Tibial artery (tissue), 4 donors: ENCODE data around the gene DGCR2.

ENCODE experiments used
- DNase-seq, 2 donors: peaks; one replicate each; pipeline ENCODE4 v3.0.0-alpha.2; 2019
- H3K27ac ChIP-seq, 2 donors: fragments of 200-600 bp; sonication (generic) in 1 of 2; 1 replicate in 1 of 2; 2 replicates in 1 of 2; pipeline ENCODE4 v1.5.1; 2018 to 2019; ENCODE audit warnings: mild to moderate bottlenecking in 1 of 2
- H3K27me3 ChIP-seq, 2 donors: fragments of 200-600 bp; sonication (generic) in 1 of 2; one replicate each; pipeline versions ENCODE4 v1.5.1 to v1.6.0; 2016 to 2019
- H3K36me3 ChIP-seq, 3 donors: fragments of 200-600 bp; sonication (generic) in 2 of 3; one replicate each; pipeline ENCODE4 v1.5.1; 2016 to 2019; ENCODE audit warnings: mild to moderate bottlenecking in 2 of 3
- H3K4me1 ChIP-seq, 4 donors: fragments of 200-600 bp; sonication (generic) in 2 of 4; 1 replicate in 3 of 4; 2 replicates in 1 of 4; pipeline ENCODE4 v1.5.1; 2016 to 2019
- H3K4me3 ChIP-seq, 2 donors: fragments of 200-600 bp; sonication (generic) in 1 of 2; 1 replicate in 1 of 2; 2 replicates in 1 of 2; pipeline ENCODE4 v1.5.1; 2018 to 2019; ENCODE audit warnings: mild to moderate bottlenecking in 2 of 2
- H3K9me3 ChIP-seq, 3 donors: fragments of 200-600 bp; sonication (generic) in 1 of 3; one replicate each; pipeline ENCODE4 v1.5.1; 2016 to 2019
- intact Hi-C: fragments of 100-400 bp; cut with DNase I; formaldehyde crosslinking; loops from one replicate; pipeline ENCODE4 v1.15.0; 2023; ENCODE audit warnings: low total_unique reads
- TF ChIP-seq, protein P1 (sequence below), 2 experiments: fragments of 200-600 bp in 1 of 2; fragments of 450-650 bp in 1 of 2; IDR thresholded peaks; one replicate each; pipeline ENCODE4 v1.5.1; 2017 to 2019; ENCODE audit warnings: antibody characterized with exemption in 2 of 2, mild to moderate bottlenecking in 1 of 2, moderate library complexity in 1 of 2

Gene DGCR2

DNA sequence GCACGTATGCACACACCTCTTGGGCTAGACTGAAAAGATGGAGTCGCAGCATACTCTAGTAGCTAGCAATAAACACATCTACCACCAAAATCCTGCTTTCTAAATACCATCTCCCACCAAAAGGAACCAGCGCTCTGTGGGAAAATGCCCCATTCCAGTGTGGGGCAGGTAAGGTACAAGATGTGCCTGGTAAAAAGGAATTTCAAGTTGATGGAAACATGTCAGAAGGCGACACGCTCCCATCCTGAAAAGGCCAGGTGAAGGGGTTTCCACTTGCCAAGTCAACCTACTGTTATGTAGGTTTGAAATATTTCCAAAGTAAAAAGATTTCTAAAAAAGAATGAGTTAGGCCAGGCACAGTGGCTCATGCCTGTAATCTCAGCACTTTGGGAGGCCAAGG lies 8.8 kb downstream of the DGCR2 start:
- TF ChIP-seq, protein P1, sequence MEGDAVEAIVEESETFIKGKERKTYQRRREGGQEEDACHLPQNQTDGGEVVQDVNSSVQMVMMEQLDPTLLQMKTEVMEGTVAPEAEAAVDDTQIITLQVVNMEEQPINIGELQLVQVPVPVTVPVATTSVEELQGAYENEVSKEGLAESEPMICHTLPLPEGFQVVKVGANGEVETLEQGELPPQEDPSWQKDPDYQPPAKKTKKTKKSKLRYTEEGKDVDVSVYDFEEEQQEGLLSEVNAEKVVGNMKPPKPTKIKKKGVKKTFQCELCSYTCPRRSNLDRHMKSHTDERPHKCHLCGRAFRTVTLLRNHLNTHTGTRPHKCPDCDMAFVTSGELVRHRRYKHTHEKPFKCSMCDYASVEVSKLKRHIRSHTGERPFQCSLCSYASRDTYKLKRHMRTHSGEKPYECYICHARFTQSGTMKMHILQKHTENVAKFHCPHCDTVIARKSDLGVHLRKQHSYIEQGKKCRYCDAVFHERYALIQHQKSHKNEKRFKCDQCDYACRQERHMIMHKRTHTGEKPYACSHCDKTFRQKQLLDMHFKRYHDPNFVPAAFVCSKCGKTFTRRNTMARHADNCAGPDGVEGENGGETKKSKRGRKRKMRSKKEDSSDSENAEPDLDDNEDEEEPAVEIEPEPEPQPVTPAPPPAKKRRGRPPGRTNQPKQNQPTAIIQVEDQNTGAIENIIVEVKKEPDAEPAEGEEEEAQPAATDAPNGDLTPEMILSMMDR (IDR thresholded peaks at IDR 0.05), result no peak
- Histone ChIP-seq H3K27ac (no peak overlapping the region), H3K27me3 (no peaks in the 10 kb centered on the region), H3K4me1 (peaks cover 0 to 74% (median 48%) of the 10 kb centered on the region in 4 donors), H3K9me3 (no peaks in the 10 kb centered on the region), H3K4me3 (no peak overlapping the region), H3K36me3 (peaks cover 0 to 7% (median 0%) of the 10 kb centered on the region in 3 donors)
- DNase-seq, result peak in 1 of 2 donors; percentile 11
- intact Hi-C loops, result no loop called here

DNA sequence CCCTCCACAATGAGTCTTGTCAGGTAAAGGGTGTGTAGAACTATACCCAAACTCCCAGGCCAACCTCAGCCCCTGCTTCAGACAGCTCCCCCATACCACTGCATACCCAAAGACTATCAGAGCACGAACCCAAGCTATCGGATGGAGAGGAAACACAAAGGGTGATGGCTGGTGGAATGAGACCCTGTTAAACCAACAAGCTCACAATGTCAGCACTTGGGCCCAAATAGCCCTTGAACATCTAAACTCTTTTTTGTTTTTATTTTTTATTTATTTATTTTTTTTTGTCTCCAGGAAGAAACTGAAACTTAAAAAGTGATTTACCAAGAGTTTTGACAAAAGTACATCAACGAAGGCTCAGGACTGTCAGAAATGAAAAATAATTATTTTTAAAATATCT lies 10.6 kb downstream of the DGCR2 start:
- Histone ChIP-seq H3K27me3 (no peaks in the 10 kb centered on the region), H3K4me1 (peaks cover 0 to 70% (median 42%) of the 10 kb centered on the region in 4 donors)

DNA sequence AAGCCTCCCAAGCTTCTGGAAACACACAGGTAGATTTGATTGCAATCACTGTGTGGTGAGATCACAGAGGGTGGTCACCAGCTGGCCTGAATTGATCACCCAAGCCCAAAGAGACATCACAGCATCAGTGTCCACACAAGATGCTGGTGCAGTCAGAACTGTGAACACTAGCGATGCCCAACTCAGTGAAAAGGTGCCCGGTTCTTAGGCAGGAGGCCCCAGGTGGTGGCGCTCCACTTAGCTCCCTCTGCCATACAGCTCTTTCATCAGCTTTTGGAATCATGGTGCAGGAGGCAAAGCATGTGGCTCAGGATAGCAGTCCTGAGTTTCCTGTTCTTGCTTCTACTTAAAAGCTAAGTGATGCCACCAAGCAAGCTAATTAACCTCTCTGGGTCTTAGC lies 11.1 kb downstream of the DGCR2 start:
- Histone ChIP-seq H3K27me3 (no peaks in the 10 kb centered on the region), H3K36me3 (peaks cover 0 to 7% (median 0%) of the 10 kb centered on the region in 3 donors), H3K9me3 (no peaks in the 10 kb centered on the region), H3K4me1 (peaks cover 0 to 70% (median 43%) of the 10 kb centered on the region in 4 donors), H3K27ac (no peak overlapping the region), H3K4me3 (no peak overlapping the region)
- TF ChIP-seq, protein P1 (IDR thresholded peaks at IDR 0.05), result no peak
- intact Hi-C loops, result no loop called here
- peak in 1 of 2 donors; percentile 13 for DNase-seq

More for the DNA sequence above, 10.6 kb downstream of the DGCR2 start:
- Histone ChIP-seq H3K9me3 (no peaks in the 10 kb centered on the region), H3K27ac (no peak overlapping the region), H3K4me3 (no peak overlapping the region), H3K36me3 (peaks cover 0 to 7% (median 0%) of the 10 kb centered on the region in 3 donors)
- TF ChIP-seq, protein P1 (IDR thresholded peaks at IDR 0.05), result no peak
- peak in 1 of 2 donors; percentile 6 for DNase-seq
- intact Hi-C loops, result no loop called here

DNA sequence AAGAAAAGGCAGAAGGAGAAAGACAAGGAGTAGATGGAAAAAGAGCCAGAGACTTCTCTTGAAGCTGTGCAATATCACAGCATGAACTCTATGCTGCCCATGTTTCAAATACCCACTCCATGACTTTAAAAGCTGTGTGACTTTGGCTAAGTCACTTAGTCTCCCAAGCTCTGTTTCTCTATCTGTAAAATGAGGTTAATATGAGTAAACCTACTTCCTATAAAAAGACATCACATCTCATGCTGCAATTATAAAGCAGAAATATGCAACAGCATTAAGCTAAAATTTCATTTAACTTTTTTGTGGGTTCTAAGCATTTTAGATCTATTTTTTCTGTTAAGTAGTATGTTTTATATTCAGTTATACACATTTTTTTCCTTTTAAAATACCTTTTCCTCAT lies 11.6 kb downstream of the DGCR2 start:
- Histone ChIP-seq H3K4me3 (no peak overlapping the region), H3K36me3 (peaks cover 0 to 7% (median 0%) of the 10 kb centered on the region in 3 donors), H3K27me3 (no peaks in the 10 kb centered on the region), H3K27ac (no peak overlapping the region), H3K9me3 (no peaks in the 10 kb centered on the region), H3K4me1 (peaks cover 0 to 70% (median 42%) of the 10 kb centered on the region in 4 donors)
- DNase-seq, result no peak
- TF ChIP-seq, protein P1 (IDR thresholded peaks at IDR 0.05), result no peak
- intact Hi-C loops, result no loop called here

DNA sequence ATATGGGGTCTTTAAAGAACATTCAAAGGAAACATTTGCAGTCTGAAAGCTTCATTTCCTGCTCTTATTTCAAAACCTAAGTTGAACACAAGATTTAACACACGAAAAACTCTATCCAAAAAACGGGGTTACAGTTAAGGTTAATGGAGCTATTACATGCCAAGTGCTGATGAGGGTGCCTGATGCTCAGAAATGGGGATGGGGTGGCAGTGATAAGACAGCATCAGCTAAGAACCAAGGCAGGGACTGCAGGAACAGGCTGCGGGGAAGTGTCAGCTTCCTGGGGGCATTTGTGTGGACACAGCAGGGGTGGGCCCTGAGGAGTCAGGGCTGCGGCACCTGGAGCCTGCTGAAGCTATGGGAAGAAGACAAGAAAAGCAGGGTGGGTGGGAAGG lies 12.2 kb downstream of the DGCR2 start:
- DNase-seq, result peak in 1 of 2 donors; percentile 17
- peaks cover 0 to 70% (median 42%) of the 10 kb centered on the region in 4 donors for H3K4me1 ChIP-seq
- no peak overlapping the region for H3K4me3 ChIP-seq
- intact Hi-C loops, result no loop called here
- H3K9me3 ChIP-seq, result no peaks in the 10 kb centered on the region
- peaks cover 0 to under 1% (median 0%) of the 10 kb centered on the region in 3 donors for H3K36me3 ChIP-seq
- TF ChIP-seq, protein P1 (IDR thresholded peaks at IDR 0.05), result no peak
- no peaks in the 10 kb centered on the region for H3K27me3 ChIP-seq
- H3K27ac ChIP-seq, result peak overlapping the region in 1 of 2 donors; percentile 12
